Breast epithelium (tissue), 4 donors: ENCODE measurements around the gene AOPEP. TPM values are rescaled to one million over a fixed set of nuclear protein-coding genes. Genes with fewer than 3 reads are reported as not detected.

Experiments
- DNase-seq, 2 donors: peaks; one replicate each; pipeline ENCODE4 v3.0.0-alpha.2; 2019; ENCODE audit warnings: low spot score in 2 of 2
- H3K27ac ChIP-seq, 2 donors: fragments of 200-600 bp; sonication (generic) in 1 of 2; one replicate each; pipeline ENCODE4 v1.5.1; 2016 to 2019; ENCODE audit warnings: mild to moderate bottlenecking in 1 of 2
- H3K27me3 ChIP-seq, 2 donors: fragments of 200-600 bp; sonication (generic) in 1 of 2; one replicate each; pipeline versions ENCODE4 v1.5.1 to v1.6.0; 2017 to 2019; ENCODE audit warnings: control low read depth in 1 of 2, mild to moderate bottlenecking in 1 of 2
- H3K36me3 ChIP-seq: fragments of 200-600 bp; one replicate; pipeline ENCODE4 v1.5.1; 2019
- H3K4me1 ChIP-seq, 2 donors: fragments of 200-600 bp; sonication (generic); one replicate each; pipeline ENCODE4 v1.5.1; 2016 to 2019; ENCODE audit warnings: control low read depth in 1 of 2
- H3K4me3 ChIP-seq, 3 donors: fragments of 200-600 bp; sonication (generic); 1 replicate in 2 of 3; 2 replicates in 1 of 3; pipeline ENCODE4 v1.5.1; 2016 to 2019; ENCODE audit warnings: mild to moderate bottlenecking in 3 of 3, moderate library complexity in 2 of 3
- H3K9me3 ChIP-seq, 2 donors: fragments of 200-600 bp; sonication (generic) in 1 of 2; one replicate each; pipeline ENCODE4 v1.5.1; 2016 to 2019; ENCODE audit warnings: control low read depth in 1 of 2
- CTCF ChIP-seq, 3 donors: fragments of 450-650 bp; IDR thresholded peaks; one replicate each; pipeline ENCODE4 v1.5.1; 2016 to 2017; ENCODE audit warnings: antibody characterized with exemption in 3 of 3, mild to moderate bottlenecking in 3 of 3, moderate library complexity in 3 of 3
- POLR2A ChIP-seq: fragments of 450-650 bp; IDR thresholded peaks from one replicate; pipeline ENCODE4 v1.6.1; 2016; ENCODE audit warnings: antibody characterized with exemption, mild to moderate bottlenecking, moderate library complexity
- POLR2AphosphoS5 ChIP-seq, 3 donors: sonication (generic); formaldehyde crosslinking; IDR thresholded peaks; one replicate each; pipeline ENCODE4 v1.6.1; 2017; ENCODE audit warnings: antibody characterized with exemption in 3 of 3
- intact Hi-C: fragments of 100-400 bp; cut with DNase I; formaldehyde crosslinking; loops from one replicate; pipeline ENCODE4 v1.15.1; 2023; ENCODE audit warnings: low total_unique reads
- total RNA-seq, 3 donors: library from RNA; depleted of rRNA; stranded (reverse); fragments of >200 nt; gene quantifications; one replicate each; pipeline ENCODE4 v1.1.0, GENCODE V29; 2016

The AOPEP gene
- total RNA-seq, 3 donors from 2014 or later = 15.5 to 94.1 (median 87.5) TPM

GRCh38 chr9:94721754-94722153, 4.7 kb upstream of the AOPEP start:
- Histone ChIP-seq H3K36me3 (no peaks in the 10 kb centered on the region), H3K27me3 (no peaks in the 10 kb centered on the region), H3K9me3 (no peaks in the 10 kb centered on the region), H3K4me1 (no peaks in the 10 kb centered on the region), H3K27ac (no peak overlapping the region), H3K4me3 (no peak overlapping the region)
- DNase-seq = no peak
- intact Hi-C loops = no loop called here
- no peak for TF ChIP-seq CTCF (IDR thresholded peaks at IDR 0.05)
- TF ChIP-seq POLR2AphosphoS5 (IDR thresholded peaks at IDR 0.05) = no peak
- no peak for TF ChIP-seq POLR2A

- DNase-seq = no peak
- no peak for TF ChIP-seq POLR2AphosphoS5 (IDR thresholded peaks at IDR 0.05)
- no peak for TF ChIP-seq CTCF (IDR thresholded peaks at IDR 0.05)
- TF ChIP-seq POLR2A = no peak
- intact Hi-C loops = no loop called here
- H3K4me1 ChIP-seq = no peaks in the 10 kb centered on the region
- H3K27me3 ChIP-seq = no peaks in the 10 kb centered on the region
- H3K4me3 ChIP-seq = no peak overlapping the region
- H3K9me3 ChIP-seq = no peaks in the 10 kb centered on the region
- no peak overlapping the region for H3K27ac ChIP-seq
- no peaks in the 10 kb centered on the region for H3K36me3 ChIP-seq
Measured at GRCh38 chr9:94725293-94725692, 1.2 kb upstream of the AOPEP start.

- H3K4me3 ChIP-seq = no peak overlapping the region
- no peaks in the 10 kb centered on the region for H3K36me3 ChIP-seq
- no peaks in the 10 kb centered on the region for H3K9me3 ChIP-seq
- H3K4me1 ChIP-seq = no peaks in the 10 kb centered on the region
- no peak for DNase-seq
- no peaks in the 10 kb centered on the region for H3K27me3 ChIP-seq
- intact Hi-C loops = no loop called here
- TF ChIP-seq POLR2AphosphoS5 (IDR thresholded peaks at IDR 0.05) = no peak
- TF ChIP-seq CTCF (IDR thresholded peaks at IDR 0.05) = no peak
- TF ChIP-seq POLR2A = no peak
- H3K27ac ChIP-seq = no peak overlapping the region
Measured at GRCh38 chr9:94728719-94729118, 2.2 kb downstream of the AOPEP start.

DNA sequence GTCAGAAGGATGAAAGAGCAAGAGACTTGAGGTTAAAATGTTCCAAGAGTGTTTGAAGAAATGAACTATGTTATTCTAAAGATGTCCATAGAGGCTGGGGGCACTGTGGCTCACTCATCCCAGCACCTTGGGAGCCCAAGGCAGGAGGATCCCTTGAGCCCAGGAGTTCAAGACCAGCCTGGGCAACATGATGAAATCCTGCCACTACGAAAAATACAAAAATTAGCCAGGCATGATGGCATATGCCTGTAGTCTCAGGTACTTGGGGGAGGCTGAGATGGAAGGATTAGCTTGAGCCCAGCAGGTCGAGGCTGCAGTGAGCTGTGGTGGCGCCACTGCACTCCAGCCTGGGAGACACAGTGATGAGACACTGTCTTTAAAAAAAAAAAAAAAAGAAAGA, 2.7 kb downstream of the AOPEP start:
- Histone ChIP-seq H3K27me3 (no peaks in the 10 kb centered on the region), H3K4me1 (no peaks in the 10 kb centered on the region), H3K4me3 (no peak overlapping the region), H3K36me3 (no peaks in the 10 kb centered on the region), H3K9me3 (no peaks in the 10 kb centered on the region), H3K27ac (no peak overlapping the region)
- TF ChIP-seq POLR2AphosphoS5 (IDR thresholded peaks at IDR 0.05) (no peak), CTCF (IDR thresholded peaks at IDR 0.05) (no peak), POLR2A (no peak)
- intact Hi-C loops = no loop called here
- DNase-seq = no peak

GRCh38 chr9:94734054-94734754, 7.7 kb downstream of the AOPEP start:
- Histone ChIP-seq H3K27ac (no peak overlapping the region), H3K4me1 (no peaks in the 10 kb centered on the region), H3K4me3 (no peak overlapping the region), H3K9me3 (no peaks in the 10 kb centered on the region), H3K27me3 (no peaks in the 10 kb centered on the region), H3K36me3 (no peaks in the 10 kb centered on the region)
- intact Hi-C loops = no loop called here
- no peak for DNase-seq
- TF ChIP-seq CTCF (IDR thresholded peaks at IDR 0.05) (no peak), POLR2AphosphoS5 (IDR thresholded peaks at IDR 0.05) (no peak), POLR2A (no peak)
